K562 (cell line): ENCODE data around the gene SPDYE1. TPM values are rescaled to one million over a fixed set of nuclear protein-coding genes. Genes with fewer than 3 reads are reported as not detected.
A peak's percentile ranks its signal among the peaks of the same experiment; 100 is the strongest.

Experiments
- CBFA2T3 ChIP-seq: fragments of 450-650 bp; IDR thresholded peaks from 2 replicates; pipeline ENCODE4 v1.6.1; 2017
- FOXP1 ChIP-seq: sonication (generic); formaldehyde crosslinking; IDR thresholded peaks from 2 replicates; pipeline ENCODE4 v1.8.0; 2022; ENCODE audit warnings: mild to moderate bottlenecking, missing genetic modification reagents
- IRF2 ChIP-seq: sonication (generic); formaldehyde crosslinking; IDR thresholded peaks from 2 replicates; pipeline ENCODE4 v1.8.1; 2022; ENCODE audit warnings: mild to moderate bottlenecking, missing genetic modification reagents
- KLF16 ChIP-seq: IDR thresholded peaks from 2 replicates; pipeline ENCODE4 v1.6.1; 2016; ENCODE audit warnings: antibody characterized with exemption
- MED1 ChIP-seq: sonication (generic); formaldehyde crosslinking; IDR thresholded peaks from 2 replicates; pipeline ENCODE4 v1.8.1; 2023; ENCODE audit warnings: missing genetic modification reagents, borderline replicate concordance
- NFXL1 ChIP-seq: fragments of 450-650 bp; formaldehyde crosslinking; IDR thresholded peaks from 2 replicates; pipeline ENCODE4 v1.4.0; 2021; ENCODE audit warnings: mild to moderate bottlenecking
- POLR2AphosphoS2 ChIP-seq: IDR thresholded peaks from 2 replicates; pipeline ENCODE4 v1.6.1; 2012; ENCODE audit warnings: low read length, improper control_type of control experiment
- POLR3A ChIP-seq: IDR thresholded peaks from 2 replicates; pipeline ENCODE4 v1.6.1; 2011; ENCODE audit warnings: borderline replicate concordance, mild to moderate bottlenecking, moderate library complexity; ENCODE audit not compliant: insufficient read length, insufficient read depth; ENCODE audit errors: extremely low read depth
- PRPF4 ChIP-seq: fragments of 200-400 bp; formaldehyde crosslinking; IDR thresholded peaks from one replicate; pipeline ENCODE4 v1.6.1; 2017; ENCODE audit warnings: low read length, low read depth, mild to moderate bottlenecking; ENCODE audit not compliant: insufficient read depth, poor library complexity, severe bottlenecking
- RAD51 ChIP-seq: fragments of 450-650 bp; IDR thresholded peaks from 2 replicates; pipeline ENCODE4 v1.7.1; 2016; ENCODE audit warnings: low read depth, mild to moderate bottlenecking, borderline replicate concordance
- RBM22 ChIP-seq: fragments of 200-400 bp; formaldehyde crosslinking; IDR thresholded peaks from 2 replicates; pipeline ENCODE4 v1.6.1; 2018; ENCODE audit warnings: low read length, low read depth; ENCODE audit not compliant: poor library complexity, severe bottlenecking
- RERE ChIP-seq: sonication (generic); formaldehyde crosslinking; IDR thresholded peaks from 2 replicates; pipeline ENCODE4 v1.8.0; 2023; ENCODE audit warnings: missing genetic modification reagents, mild to moderate bottlenecking, borderline replicate concordance
- SMAD4 ChIP-seq: fragments of 250-450 bp; sonication (Bioruptor Pico); conservative IDR thresholded peaks from 2 replicates; pipeline ENCODE4 v1.8.0; 2021; ENCODE audit warnings: inconsistent platforms, mild to moderate bottlenecking, moderate library complexity
- TAL1 ChIP-seq: fragments of 450-650 bp; IDR thresholded peaks from 2 replicates; pipeline ENCODE4 v1.6.1; 2016; ENCODE audit warnings: mild to moderate bottlenecking
- ZHX1 ChIP-seq: fragments of 150-350 bp; conservative IDR thresholded peaks from 2 replicates; pipeline ENCODE4 v1.6.1; 2014; ENCODE audit warnings: low read length
- ZKSCAN8 ChIP-seq: fragments of 200-800 bp; sonication (Bioruptor generic); IDR thresholded peaks from 2 replicates; pipeline ENCODE4 v1.6.1; 2016; ENCODE audit warnings: missing genetic modification characterization, missing compliant biosample characterization
- ZNF280B ChIP-seq: fragments of 250-450 bp; sonication (Bioruptor Pico); IDR thresholded peaks from 2 replicates; pipeline ENCODE4 v1.5.1; 2021; ENCODE audit warnings: mild to moderate bottlenecking
- ZNF764 ChIP-seq: fragments of 250-450 bp; sonication (Bioruptor Pico); IDR thresholded peaks from 2 replicates; pipeline ENCODE4 v1.4.0; 2020; ENCODE audit warnings: low read depth, mild to moderate bottlenecking, moderate library complexity
- polyA plus RNA-seq, 8 experiments: library from polyadenylated mRNA; depleted of rRNA in 4 of 8; stranded (reverse) in 5 of 8; unstranded in 3 of 8; fragments of >200 nt; fragmentation: Nextera tagmentation in 2 of 8; fragmentation: Illumina TruSeq in 1 of 8; extraction: Ambion mirVana in 2 of 8; extraction: Trizol in 1 of 8; gene quantifications; 2 replicates each; pipeline versions ENCODE4 v1.2.1 to v1.2.3, GENCODE V29; 2011 to 2014; ENCODE audit warnings: inconsistent platforms in 1 of 8, missing spikeins in 1 of 8
- total RNA-seq, 7 experiments: library from RNA; depleted of rRNA in 6 of 7; stranded (reverse); fragments of >200 nt in 6 of 7; fragmentation: Illumina TruSeq in 2 of 7; extraction: Trizol in 2 of 7; gene quantifications; 2 replicates each; pipeline versions ENCODE4 v1.2.1 to v1.2.3, GENCODE V29; 2011 to 2021; ENCODE audit warnings: low replicate concordance in 1 of 7

SPDYE1 gene
- total and polyA plus RNA-seq, 9 of the 15 experiments (the other 6 are each of a cell fraction or from before 2014, with no cell fraction given): 0.04 to 0.10 TPM; not detected in 7

- TF ChIP-seq RERE (CRISPR knock-in tag): no peak
- TF ChIP-seq POLR2AphosphoS2: peak; percentile 57; the same call in 1 of the 2 replicates
- no peak for TF ChIP-seq SMAD4
- no peak for TF ChIP-seq ZHX1
- no peak for TF ChIP-seq RBM22
- 0 out of 2 replicates have a peak, but pooled peaks have one; percentile 1 for TF ChIP-seq FOXP1 (CRISPR knock-in tag)
- no peak for TF ChIP-seq ZKSCAN8
- no peak for TF ChIP-seq PRPF4
- TF ChIP-seq IRF2 (CRISPR knock-in tag): no peak
- TF ChIP-seq TAL1: no peak
- TF ChIP-seq KLF16: no peak
- TF ChIP-seq POLR3A: no peak
- 0 out of 2 replicates have a peak, but pooled peaks have one; percentile 1 for TF ChIP-seq CBFA2T3
- TF ChIP-seq ZNF764 (CRISPR knock-in tag): 0 out of 2 replicates have a peak, but pooled peaks have one; percentile 6
- TF ChIP-seq ZNF280B (CRISPR knock-in tag): no peak
- no peak for TF ChIP-seq MED1 (CRISPR knock-in tag)
- no peak for TF ChIP-seq RAD51
- no peak for TF ChIP-seq NFXL1
Observed at GRCh38 chr7:44044315-44045225, 46.9 kb downstream of the SPDYE1 start, which contains the start of gene DBNL (continued).
